Midbrain (tissue), 1 donor: ENCODE measurements around the gene GPR62.
"Not testable (repeated sequence)": the region's sequence is repeated elsewhere in the genome, so short reads cannot be mapped to it uniquely, and the experiment has no call there.

Experiments used
- DNase-seq: peaks from one replicate; lab custom pipeline; 2025; lab: John Stamatoyannopoulos, UW

Gene GPR62

DNA sequence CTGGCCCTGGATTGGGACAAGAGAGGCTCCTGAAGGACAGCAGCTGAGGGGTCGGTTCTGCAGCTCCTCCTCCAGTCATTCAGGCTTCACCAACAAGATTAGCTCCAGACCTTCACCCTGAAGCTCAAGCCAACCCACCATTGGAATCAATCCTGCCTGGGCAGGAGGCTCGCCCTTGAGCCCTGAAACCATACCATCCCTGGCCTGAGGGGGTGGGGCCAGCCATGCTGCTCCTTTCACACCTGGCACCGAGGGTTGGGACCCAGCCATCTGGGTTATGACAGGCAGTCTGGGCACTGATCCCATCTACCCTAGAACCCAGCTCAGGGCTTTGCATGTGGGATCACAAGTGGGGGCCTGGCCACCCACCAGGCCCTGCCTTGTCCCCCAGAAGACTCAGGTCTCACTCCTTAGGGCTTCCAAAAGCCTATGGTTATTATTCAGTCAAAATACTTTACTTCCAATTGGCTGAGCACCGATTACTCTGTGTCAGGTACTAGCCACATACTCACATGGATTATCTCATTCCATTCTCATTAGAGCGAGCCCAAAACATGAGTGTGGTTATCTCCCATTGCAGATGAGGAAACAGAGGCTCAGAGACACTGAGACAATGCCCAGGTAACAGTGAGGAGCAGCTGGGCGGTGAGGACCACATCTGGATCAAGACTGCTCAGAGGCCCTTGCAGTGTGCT is 15.6 kb downstream of the GPR62 start:
- no peak for DNase-seq

DNA sequence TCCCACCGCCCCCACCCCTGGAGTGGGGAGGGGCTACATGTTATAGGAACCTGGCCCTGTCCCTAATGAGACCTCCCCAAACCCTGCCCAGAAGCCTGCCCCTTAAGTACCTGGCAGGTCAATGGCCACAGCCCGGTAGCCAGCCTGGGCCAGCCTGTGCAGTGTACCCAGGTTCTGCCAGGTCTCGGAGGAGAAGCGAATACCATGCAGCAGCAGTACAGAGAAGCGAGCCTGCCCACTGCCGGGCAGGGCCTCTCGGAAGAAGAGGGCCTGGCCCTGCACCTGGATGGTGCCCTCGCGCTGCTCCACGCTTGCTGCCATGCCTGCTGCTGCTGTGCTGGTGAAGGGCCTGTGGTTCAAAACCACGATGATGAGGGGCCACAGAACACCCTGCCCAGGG is 16.2 kb downstream of the GPR62 start:
- DNase-seq: no peak

DNA sequence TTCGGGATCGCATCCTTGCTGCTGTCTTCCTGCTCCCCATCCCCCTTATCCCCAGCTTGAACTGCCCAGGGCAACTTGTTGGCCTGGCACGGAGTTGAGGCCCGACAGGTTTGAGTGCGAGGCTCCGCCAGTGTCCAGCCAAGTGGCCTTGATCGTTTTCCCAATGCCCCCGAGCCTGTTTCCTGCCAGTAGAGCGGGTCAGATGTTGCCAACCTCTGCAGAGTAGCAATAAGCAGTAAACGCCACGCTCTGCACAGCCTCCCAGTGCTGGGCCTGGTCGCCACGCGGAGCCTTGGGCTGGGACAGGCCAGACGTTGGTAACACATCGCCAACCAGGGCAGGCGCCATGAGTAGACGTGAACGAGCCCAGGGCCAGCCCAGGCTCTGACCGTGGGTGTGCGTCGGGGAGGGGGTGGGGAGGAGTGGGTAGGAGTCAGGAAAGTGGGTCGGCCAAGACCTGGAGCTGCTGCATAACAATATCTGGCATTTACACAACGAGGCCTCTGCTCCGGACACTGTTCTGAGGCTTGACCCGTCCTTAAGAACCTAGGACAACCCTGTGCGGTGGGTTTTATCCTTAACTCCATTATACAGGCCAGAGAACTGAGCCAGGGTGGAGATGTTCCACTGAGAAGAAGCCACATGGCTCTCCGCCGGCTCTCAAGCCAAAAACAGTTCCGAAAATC is 19.2 kb downstream of the GPR62 start:
- DNase-seq: peak; percentile 44

DNA sequence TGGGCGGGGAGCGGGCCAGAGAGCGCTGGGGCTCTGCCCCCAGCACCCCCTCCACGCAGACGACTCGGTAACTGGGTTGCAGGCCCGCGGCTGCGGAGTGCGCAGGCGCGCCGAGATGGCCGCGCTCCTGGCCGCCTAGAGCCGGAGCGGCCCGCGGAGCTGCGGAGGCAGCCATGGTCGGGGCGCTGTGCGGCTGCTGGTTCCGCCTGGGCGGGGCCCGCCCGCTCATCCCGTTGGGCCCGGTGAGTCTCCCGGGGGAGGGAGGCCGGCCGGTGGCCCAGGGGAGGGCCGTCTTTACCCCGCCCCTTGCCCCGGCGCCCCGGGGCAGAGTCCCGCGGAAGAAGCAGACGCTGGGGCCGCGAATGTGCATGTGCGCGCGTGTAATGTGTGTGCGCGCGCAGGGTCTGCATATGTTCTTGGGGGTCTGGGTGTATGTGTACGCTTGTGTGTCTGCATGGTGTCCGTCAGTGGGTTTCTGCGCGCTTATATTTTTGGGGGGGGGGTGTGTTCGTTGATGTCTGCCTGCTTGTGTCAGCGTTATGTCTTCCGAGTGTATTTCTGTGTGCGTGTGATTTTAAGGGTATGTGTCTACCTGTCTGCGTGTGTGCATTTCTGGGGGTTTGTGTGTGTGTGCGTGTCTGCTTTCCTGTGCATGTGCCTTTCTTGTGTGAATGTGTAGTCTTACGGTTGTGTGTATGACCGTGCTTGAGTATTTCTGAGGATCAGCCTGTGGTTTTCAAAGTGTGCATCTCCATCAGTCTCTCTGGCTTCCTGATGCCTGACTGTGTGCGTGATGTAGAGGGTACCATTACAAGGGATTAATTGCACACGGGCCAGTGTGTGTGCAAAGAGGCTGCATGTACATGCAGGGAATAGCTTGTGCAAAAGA is 20.0 kb downstream of the GPR62 start, which contains the start of gene ABHD14A:
Gene ABHD14A (plus strand): TSS at position 102 of the 889 bp plus-strand sequence. CDS start 72 bp downstream, at position 174.
- DNase-seq: peak; percentile 79

DNA sequence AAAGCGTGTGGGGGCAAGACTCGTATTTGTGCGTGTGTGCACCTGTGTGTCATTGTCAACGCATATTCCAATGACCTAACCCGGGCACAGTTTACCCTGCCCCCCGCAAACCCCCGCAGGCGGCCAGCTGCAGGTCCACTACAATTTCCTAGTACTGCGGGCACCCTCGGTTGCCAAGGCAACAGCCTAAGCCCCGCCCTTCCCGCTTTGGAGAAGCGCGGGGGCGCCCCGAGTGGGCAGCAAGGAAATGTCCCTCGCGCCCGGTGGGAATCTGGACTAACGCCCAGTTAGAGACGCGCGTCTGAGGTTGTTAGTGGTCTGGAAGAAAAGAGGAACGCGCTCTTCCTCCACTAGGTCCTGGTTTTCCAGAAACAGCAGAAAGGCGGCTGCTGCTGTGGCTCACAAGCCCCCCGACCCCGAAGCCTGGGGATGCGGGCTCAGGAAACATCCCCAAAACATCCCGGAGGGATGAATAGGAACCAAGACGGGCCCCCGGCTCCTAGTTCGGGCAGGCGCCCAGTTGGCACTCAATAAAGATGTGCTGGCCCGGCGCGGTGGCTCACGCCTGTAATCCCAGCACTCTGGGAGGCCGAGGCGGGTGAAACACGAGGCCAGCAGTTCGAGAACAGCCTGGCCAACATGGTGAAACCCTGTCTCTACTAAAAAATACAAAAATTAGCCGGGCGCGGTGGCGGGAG is 20.8 kb downstream of the GPR62 start:
- DNase-seq: peak; percentile 84

DNA sequence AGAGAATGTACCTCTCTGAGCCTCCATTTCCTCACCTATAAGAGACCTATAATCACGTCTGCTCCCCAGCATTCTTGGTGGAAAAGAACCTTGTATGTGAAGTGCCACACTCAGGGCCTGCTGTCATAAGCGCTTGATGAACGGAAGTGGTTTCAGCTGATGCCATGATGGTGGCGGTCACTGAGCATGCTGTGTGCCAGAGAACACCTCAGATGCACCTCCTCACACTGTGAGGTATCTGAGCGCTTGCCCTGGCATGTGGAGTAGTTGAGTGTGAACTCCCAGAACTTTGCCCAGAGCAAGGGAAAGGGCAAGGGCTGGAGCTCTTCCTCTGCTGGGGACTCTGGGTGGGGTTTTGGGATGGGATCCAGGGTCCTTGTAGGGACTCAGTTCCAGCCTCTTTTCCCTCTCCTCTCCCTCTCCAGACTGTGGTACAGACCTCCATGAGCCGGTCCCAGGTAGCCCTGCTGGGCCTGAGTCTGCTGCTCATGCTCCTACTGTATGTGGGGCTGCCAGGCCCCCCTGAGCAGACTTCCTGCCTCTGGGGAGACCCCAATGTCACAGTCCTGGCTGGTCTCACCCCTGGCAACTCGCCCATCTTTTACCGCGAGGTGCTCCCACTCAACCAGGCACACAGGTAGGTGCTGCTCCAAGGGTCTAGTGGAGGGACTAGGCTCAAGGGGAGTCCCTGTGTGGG is 22.4 kb downstream of the GPR62 start:
- no peak for DNase-seq

DNA sequence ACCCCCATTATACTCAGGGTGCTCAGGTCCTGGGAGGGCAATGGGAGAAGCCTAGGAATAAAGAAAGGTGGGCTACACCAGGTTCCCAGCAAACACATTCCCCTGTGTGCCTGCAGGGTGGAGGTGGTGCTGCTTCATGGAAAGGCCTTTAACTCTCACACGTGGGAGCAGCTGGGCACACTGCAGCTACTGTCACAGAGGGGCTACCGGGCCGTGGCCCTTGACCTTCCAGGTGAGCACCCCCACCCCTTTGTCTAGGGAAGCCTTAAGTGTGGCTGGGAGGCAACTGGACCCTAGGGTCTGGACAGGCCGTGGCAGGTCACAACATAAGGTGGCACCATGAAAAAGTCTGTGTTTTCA is 22.9 kb downstream of the GPR62 start:
- no peak for DNase-seq

DNA sequence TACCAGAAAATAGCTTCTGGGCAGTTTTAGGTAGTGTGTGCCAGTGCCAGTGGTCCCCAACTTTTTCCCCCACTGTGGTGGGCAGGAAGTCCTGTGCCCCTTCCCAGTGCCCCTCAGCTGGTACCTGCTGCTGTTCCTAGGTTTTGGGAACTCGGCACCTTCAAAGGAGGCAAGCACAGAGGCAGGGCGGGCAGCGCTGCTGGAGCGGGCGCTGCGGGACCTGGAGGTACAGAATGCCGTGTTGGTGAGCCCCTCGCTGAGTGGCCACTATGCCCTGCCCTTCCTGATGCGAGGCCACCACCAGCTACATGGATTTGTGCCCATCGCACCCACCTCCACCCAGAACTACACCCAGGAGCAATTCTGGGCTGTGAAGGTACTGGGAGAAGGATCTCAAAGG is 25.1 kb downstream of the GPR62 start:
- no peak for DNase-seq

DNA sequence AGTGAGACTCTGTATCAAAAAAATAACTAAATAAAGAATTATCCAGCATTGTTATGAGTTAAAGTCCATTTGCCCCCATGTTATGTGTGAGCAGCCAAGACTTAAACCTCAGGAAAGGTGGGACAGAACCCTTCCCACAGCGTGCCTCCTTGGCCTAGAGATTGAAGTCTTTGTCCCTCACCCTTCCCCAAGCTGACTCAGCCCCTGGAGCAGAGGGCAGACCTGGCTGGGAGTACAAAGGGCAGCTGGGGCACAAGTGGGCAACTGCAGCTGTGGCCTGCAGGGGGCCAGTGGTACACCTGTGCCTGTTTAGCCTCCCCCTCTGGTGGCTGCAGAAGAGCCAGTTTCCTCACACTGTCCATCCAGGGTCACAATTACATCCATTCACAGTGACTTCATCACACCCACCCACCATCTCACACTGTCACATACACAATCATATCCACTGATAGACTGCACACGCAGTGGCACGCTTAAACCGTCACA is 27.2 kb downstream of the GPR62 start:
- peak; percentile 38 for DNase-seq

DNA sequence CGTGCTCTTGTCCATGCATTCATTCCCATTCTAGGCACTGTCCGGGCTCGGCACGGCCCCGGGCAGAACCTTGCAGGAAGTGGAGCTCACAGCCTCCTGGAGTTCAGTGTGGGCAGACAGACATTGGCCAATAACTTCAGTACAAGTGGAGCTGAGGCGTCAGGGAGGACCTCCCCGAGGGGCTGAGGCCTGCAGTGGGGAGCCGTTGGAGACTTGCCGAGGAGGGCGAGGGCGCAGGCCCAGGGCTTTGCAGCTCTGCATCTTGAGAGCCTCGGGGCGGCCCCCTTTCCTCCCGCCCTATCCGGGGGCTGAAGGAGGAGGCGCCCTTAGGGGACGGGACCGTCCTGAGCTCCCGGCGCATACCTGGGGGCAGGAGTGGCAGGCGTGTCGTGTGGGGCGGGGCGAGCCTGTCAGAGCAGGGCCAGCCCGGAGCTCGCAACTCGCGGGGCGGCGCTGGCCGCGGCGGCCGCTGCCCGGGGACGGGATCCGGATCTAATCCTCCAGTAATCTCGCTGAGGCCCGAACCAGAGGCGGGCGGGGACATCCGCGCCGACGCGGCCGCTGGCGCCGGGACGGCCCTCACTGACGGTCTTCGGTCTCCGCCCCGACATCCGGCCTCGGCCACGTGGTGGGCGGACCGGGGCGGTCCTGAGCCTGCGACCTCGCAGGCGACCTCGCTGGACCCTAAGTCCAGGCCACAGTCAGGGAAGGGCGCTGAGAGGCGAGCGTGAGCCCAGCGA is 27.8 kb downstream of the GPR62 start, which contains the start of gene ACY1:
Gene ACY1 (plus strand): TSS at position 698 of the 740 bp plus-strand sequence. CDS start 530 bp downstream, outside the sequence.
- DNase-seq: peak; percentile 78

DNA sequence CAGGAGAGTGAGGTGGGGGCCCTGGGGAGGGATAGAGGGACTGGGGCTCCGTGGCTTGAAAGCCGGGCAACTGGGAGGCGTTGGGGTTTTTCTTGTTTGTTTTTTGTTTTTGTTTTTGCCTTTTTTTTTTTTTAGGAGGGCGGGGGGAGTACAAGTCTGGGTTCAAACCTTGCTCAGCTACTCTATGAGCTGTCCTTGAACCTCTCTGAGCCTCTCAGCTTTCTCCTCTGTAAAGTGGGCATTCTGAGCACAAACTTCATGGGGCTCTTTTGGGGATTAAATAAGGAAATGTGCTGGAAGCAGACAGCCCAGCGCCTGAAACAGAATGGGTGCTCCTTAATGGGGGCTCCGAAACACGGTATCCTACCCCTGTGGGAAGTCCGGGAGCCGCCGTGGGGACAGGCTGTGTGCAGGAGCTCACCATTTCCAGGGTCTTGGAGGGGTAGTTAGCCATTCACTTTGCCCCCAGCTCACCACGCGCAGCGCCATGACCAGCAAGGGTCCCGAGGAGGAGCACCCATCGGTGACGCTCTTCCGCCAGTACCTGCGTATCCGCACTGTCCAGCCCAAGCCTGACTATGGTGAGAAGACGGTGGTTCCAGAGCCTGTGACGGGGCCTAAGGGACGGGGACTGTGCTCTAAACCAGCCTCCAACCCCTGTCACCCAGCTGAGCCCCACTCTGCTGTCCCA is 28.5 kb downstream of the GPR62 start:
- no peak for DNase-seq

DNA sequence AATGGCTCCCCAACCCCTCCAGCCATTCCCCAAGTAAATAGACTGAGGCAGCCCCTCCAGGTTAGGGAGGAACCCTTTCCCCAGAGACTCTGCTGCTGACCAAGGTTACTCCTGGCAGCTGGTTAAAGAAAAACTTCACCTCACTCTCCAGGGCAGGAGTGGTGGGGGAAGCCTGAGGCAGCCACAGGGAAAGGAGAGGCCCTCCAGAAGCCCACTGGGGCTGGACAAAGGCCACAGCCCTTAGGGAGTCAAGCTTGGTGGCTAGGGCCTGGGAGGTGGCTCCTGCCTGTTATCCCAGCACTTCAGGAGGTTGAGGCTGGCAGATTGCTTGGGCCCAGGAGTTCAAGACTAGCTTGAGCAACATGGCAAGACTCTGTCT is 29.1 kb downstream of the GPR62 start:
- no peak for DNase-seq

DNA sequence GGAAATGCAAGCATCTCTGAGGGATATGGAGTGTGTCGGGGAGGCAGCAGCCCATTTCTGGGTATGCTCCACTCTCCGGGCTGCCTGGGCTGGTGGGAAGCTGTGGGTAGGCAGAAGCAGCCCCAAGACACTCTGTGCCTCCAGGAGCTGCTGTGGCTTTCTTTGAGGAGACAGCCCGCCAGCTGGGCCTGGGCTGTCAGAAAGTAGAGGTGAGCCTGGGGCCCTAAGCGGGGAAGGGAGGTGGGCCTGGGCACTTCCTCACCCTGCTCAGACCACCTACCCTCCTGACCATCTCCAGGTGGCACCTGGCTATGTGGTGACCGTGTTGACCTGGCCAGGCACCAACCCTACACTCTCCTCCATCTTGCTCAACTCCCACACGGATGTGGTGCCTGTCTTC is 29.9 kb downstream of the GPR62 start:
- no peak for DNase-seq

DNA sequence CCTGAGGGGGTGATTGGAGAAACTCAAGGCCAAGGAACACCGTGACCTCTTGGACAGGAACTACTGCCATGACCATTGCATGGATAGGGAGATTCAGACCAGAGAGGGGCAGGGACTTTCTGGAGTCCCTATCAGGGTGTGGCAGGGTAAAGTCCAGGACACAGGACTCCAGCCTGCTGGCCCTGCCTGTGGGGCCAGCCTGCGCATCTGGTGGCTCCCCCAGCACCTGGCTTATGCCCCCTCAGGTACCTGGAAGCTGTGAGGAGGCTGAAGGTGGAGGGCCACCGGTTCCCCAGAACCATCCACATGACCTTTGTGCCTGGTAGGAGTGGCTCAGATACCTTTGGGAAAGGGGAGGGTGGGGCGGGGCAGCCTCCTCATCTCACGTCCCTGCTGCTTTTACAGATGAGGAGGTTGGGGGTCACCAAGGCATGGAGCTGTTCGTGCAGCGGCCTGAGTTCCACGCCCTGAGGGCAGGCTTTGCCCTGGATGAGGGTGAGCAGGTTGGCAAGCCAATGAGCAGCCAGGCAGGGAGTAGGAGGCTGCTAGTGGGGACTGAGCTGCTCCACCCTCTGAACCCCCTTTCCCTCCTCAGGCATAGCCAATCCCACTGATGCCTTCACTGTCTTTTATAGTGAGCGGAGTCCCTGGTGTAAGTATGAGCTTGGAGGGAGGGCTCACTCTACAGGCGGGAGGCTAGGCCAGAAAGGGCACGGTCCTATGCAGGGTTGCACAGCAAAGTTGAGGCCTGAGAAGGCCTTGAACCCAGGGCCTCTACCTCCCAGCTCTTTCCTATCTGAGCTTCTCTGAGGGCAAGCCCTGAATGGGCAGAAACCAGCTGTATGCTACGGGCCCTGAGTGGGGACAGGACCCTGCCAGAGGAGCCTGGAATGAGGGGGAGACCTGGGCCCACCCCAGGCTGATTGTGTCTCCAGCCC is 31.1 kb downstream of the GPR62 start:
- DNase-seq: no peak

DNA sequence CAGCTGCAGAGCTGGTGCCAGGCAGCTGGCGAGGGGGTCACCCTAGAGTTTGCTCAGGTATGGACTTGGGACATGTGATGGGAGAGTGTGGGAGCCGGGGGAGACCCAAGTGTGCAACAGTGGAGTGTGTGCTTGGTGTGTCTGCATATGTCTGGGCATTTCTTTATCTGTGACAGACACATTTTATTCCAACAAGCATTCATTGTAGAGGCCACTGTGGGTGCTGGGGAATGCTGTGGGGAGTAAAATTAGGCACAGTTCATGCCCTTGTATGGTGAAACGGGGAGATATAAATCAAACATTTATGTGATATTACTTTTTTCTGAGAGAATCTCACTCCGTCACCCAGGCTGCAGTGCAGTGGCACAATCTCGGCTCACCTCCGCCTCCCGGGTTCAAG is 32.4 kb downstream of the GPR62 start:
- no peak for DNase-seq

DNA sequence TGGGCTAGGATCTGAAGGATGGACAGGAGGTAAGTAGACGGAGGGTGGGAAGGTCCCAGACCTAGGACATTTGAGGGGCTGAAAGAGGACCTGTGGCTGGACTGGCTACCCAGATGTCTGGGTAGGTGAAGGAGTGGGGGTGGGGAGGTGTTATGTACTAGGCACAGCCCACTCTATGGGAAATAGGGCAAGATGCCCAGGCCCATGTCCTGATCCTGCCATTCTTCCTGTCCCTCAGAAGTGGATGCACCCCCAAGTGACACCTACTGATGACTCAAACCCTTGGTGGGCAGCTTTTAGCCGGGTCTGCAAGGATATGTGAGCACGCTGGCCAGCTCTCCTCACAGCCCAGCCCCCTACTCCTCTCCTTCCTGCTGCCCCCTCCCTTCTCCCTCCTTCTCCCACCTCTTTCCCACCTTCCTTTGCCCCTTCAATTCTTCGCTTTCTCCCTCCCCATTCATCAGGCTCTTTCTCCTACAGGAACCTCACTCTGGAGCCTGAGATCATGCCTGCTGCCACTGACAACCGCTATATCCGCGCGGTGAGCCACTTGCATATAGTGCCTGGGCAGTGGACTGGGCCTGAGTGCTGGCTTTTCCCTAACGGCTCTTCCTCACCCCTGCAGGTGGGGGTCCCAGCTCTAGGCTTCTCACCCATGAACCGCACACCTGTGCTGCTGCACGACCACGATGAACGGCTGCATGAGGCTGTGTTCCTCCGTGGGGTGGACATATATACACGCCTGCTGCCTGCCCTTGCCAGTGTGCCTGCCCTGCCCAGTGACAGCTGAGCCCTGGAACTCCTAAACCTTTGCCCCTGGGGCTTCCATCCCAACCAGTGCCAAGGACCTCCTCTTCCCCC is 33.3 kb downstream of the GPR62 start:
- no peak for DNase-seq

DNA sequence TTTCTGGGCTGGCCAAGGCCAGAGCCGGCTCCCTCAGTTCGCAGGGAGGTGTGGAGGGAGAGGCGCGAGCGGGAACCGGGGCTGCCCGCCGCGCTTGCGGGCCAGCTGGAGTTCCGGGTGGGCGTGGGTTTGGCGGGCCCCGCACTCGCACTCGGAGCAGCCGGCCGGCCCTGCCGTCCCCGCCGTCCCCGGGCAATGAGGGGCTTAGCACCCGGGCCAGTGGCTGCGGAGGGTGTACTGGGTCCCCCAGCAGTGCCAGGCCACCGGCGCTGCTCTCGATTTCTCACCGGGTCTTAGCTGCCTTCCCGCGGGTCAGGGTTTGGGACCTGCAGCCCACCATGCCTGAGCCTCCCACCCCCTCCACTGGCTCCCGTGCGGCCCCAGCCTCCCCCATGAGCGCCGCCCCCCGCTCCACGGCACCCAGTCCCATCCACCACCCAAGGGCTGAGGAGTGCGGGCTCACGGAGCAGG is 35.4 kb downstream of the GPR62 start:
- DNase-seq: not testable (repeated sequence)
